Motor neuron (in vitro differentiated cells): ENCODE data around the gene PHF21B. TPM values are rescaled to one million over a fixed set of nuclear protein-coding genes. Genes with fewer than 3 reads are reported as not detected.

Source experiments
- ATAC-seq, 8 experiments: fragments of 200-7000 bp; cut with Tn5 transposase; replicated peaks in 6 of 8; 2 replicates each; pipeline ENCODE4 v1.8.0; 2021; ENCODE audit warnings: mild to moderate bottlenecking in 8 of 8, moderate library complexity in 8 of 8
- H3K27ac ChIP-seq, 2 donors: fragments of 250-450 bp; sonication (Bioruptor Pico); 2 replicates each; pipeline ENCODE4 v1.9.0; 2021; ENCODE audit warnings: antibody characterized with exemption in 2 of 2, mild to moderate bottlenecking in 2 of 2, moderate library complexity in 1 of 2
- H3K4me1 ChIP-seq, 2 donors: fragments of 250-450 bp; sonication (Bioruptor Pico); replicated peaks in 1 of 2; 2 replicates each; pipeline ENCODE4 v1.6.1; 2021; ENCODE audit warnings: antibody characterized with exemption in 2 of 2, mild to moderate bottlenecking in 2 of 2, moderate library complexity in 1 of 2
- H3K4me3 ChIP-seq, 5 donors: fragments of 250-450 bp; sonication (Bioruptor Pico); 2 replicates each; pipeline ENCODE4 v1.9.0; 2021; ENCODE audit warnings: antibody characterized with exemption in 5 of 5, mild to moderate bottlenecking in 5 of 5, moderate library complexity in 4 of 5
- WGBS, 10 experiments: fragments of 450-650 bp; shearing (Covaris generic); methylation state at CpG; one replicate each; pipeline ENCODE4 v1.0.0; 2022; 5-methylcytosine and 5-hydroxymethylcytosine counted together
- in situ Hi-C, 9 experiments: fragments of 400-800 bp; cut with MboI; loops; one replicate each; pipeline ENCODE4 v1.15.0; 2021; ENCODE audit warnings: low sequenced_read_pairs in 9 of 9, low pct_unique_long_range_greater_than_20kb in 2 of 9; ENCODE audit not compliant: unreplicated experiment in 9 of 9
- total RNA-seq, 8 experiments: library from RNA; unstranded; fragments of 300-600 nt; gene quantifications; 2 replicates each; pipeline versions ENCODE4 v1.2.3 to v1.2.4, GENCODE V29; 2022

Gene PHF21B
- total RNA-seq, 8 experiments from 2014 or later, result 0.66 to 84.5 (median 22.6) TPM

GRCh38 chr22:44996120-44996519 lies 13.7 kb downstream of the PHF21B start:
- Histone ChIP-seq H3K4me3 (no peak overlapping the region), H3K27ac (no peak overlapping the region), H3K4me1 (peaks cover 11 to 19% of the 10 kb centered on the region in 2 donors)
- in situ Hi-C loops, result no loop called here
- 50 to 100% (median 89%) methylated on average over 1 to 4 of the region's 9 CpGs; no CpG with 5 or more reads in 5 of the 10 experiments for WGBS, 10 experiments
- no peak for ATAC-seq

DNA sequence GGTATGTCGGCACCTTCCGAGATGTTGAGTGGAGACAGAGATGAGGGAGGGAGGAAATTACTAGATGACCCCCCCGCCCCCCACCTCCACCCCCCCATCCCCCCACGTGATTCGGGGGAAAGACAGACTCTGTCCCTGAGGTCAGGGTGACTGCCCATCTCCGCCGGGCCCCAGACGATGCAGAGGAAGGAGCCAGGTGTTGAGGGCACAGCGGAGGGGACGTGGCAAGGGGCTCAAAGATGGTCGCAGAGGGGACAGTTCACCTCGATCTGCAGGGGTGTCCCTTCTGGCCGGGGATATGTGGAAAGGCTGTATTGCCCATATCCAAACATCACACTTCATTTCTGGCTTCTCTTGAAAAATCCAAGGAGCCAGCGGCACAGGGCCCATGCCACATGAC lies 14.1 kb downstream of the PHF21B start:
- in situ Hi-C loops, result no loop called here
- H3K4me1 ChIP-seq, result peaks cover 11 to 19% of the 10 kb centered on the region in 2 donors
- 85 to 86% methylated on average over 1 to 6 of the region's 14 CpGs; no CpG with 5 or more reads in 8 of the 10 experiments for WGBS, 10 experiments

GRCh38 chr22:44995105-44995514 lies 14.7 kb downstream of the PHF21B start:
- Histone ChIP-seq H3K4me3 (no peak overlapping the region), H3K27ac (no peak overlapping the region), H3K4me1 (peaks cover 11 to 19% of the 10 kb centered on the region in 2 donors)
- WGBS, 10 experiments, result 0 to 17% (median 15%) methylated on average over 1 to 5 of the region's 7 CpGs; no CpG with 5 or more reads in 7 of the 10 experiments
- in situ Hi-C loops, result no loop called here
- no peak for ATAC-seq

More for the DNA sequence above, 14.1 kb downstream of the PHF21B start:
- Histone ChIP-seq H3K27ac (no peak overlapping the region), H3K4me3 (no peak overlapping the region)
- ATAC-seq, result no peak

DNA sequence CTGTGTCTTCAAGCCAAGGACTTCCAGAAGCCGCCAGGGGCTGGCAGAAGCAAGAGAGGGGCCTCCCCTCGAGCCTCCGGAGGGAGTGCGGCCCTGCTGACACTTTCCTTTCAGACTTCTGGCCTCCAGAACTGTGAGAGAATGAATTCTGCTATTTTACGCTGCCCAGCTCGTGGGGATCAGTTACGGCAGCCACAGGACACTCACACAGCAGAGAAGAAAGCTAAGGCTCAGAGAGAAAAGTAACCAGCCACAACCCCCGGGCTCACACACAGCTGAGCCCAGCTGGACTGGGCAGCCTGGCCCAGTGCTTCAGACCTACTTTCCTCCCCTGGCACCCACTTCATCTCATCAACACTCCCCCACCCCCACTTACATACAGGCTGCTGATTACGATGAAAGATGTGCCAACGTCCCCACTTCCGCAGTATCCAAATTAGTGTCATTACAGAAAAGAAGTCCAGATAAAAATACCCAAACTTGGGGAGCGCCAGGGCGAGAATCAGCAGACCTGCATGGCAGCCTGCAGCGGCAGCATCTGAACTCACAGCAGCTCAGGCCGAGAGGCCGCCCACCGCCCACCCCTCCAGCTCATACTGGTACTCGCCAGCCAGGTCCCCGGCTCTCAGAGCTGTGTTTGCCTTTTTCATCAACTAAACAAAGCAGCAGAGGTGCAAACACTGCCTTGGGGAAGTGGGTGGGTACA lies 15.3 kb downstream of the PHF21B start:
- H3K4me3 ChIP-seq, result no peak overlapping the region
- in situ Hi-C loops, result no loop called here
- ATAC-seq, result peak in 5 of 8 experiments; percentile 83 to 94 (median 88)
- no peak overlapping the region for H3K27ac ChIP-seq
- 37 to 97% (median 75%) methylated on average over 2 to 9 of the region's 19 CpGs; no CpG with 5 or more reads in 5 of the 10 experiments for WGBS, 10 experiments
- peaks cover 11 to 19% of the 10 kb centered on the region in 2 donors for H3K4me1 ChIP-seq

DNA sequence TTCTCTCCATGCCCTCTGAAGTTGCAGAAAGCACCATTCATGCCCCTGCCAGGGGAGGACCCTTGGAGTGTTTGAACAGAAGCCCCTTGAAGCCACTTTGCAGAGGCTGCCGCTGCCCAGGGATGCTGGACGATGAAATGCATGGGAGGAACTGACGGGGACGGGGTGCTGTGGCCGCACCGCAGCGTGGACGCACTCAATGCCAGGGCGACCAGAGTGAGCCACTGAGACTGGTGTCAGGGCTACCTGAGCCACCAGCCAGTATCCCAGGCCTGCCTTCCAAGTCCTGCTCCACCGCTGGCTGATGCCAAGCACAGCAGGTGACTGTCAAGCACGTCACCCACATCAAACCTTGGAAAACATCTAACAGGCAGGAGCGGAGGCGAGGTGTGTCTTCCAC lies 17.6 kb downstream of the PHF21B start:
- in situ Hi-C loops, result no loop called here
- no peak overlapping the region for H3K27ac ChIP-seq
- WGBS, 10 experiments, result 80 to 100% (median 91%) methylated on average over 1 to 6 of the region's 13 CpGs; no CpG with 5 or more reads in 6 of the 10 experiments
- H3K4me3 ChIP-seq, result no peak overlapping the region
- peaks cover 11 to 19% of the 10 kb centered on the region in 2 donors for H3K4me1 ChIP-seq
- no peak for ATAC-seq

- Histone ChIP-seq H3K4me3 (no peak overlapping the region), H3K4me1 (peaks cover 11 to 16% of the 10 kb centered on the region in 2 donors), H3K27ac (no peak overlapping the region)
- ATAC-seq, result no peak
- 0 to 100% (median 86%) methylated on average over 1 to 4 of the region's 10 CpGs; no CpG with 5 or more reads in 2 of the 10 experiments for WGBS, 10 experiments
- in situ Hi-C loops, result no loop called here
Observed at GRCh38 chr22:44991218-44991617, 18.6 kb downstream of the PHF21B start.

DNA sequence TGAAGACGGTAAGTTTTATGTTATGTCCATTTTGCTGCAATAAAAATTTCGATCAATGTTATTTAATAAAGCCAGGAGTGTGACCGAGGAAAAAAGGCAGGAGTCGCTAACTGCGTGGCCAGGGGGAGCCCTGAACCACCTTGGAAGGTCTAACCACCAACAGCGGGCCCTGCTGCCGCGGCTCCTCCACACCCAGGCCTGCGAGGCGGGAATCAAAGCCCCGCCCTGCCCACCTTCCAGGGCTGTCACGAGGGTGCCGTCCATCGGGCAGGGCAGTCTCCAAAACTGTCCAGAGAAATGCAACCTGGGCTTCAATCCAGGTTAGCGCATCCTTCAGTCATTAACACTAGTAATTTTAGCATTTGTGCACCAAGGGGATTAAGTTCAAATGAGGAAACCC lies 19.0 kb downstream of the PHF21B start:
- Histone ChIP-seq H3K27ac (no peak overlapping the region), H3K4me1 (peaks cover 11 to 12% of the 10 kb centered on the region in 2 donors), H3K4me3 (no peak overlapping the region)
- ATAC-seq, result no peak
- in situ Hi-C loops, result no loop called here
- WGBS, 10 experiments, result 83 to 100% (median 98%) methylated on average over 1 to 13 of the region's 15 CpGs; no CpG with 5 or more reads in 3 of the 10 experiments

DNA sequence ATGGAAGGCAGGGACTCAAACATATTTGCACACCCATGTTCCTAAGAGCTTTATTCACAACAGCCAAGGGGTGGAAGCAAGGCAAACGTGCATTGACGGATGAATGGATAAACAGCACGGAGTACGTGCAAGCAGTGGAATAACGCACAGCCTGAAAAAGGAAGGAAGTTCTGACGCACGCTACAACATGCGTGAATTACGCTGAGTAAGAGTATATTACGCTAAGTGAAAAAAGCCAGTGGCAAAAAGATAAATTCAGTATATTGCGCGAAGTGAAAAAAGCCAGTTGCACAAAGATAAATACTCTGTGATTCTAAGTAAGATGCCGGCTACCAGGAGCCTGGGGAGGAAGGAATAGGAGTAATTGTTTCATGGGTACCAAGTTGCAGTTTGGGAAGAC lies 19.5 kb downstream of the PHF21B start:
- in situ Hi-C loops, result no loop called here
- H3K4me3 ChIP-seq, result no peak overlapping the region
- 58 to 100% (median 85%) methylated on average over 1 to 13 of the region's 13 CpGs for WGBS, 10 experiments
- ATAC-seq, result no peak
- no peak overlapping the region for H3K27ac ChIP-seq
- H3K4me1 ChIP-seq, result peaks cover 9% of the 10 kb centered on the region in 2 donors

DNA sequence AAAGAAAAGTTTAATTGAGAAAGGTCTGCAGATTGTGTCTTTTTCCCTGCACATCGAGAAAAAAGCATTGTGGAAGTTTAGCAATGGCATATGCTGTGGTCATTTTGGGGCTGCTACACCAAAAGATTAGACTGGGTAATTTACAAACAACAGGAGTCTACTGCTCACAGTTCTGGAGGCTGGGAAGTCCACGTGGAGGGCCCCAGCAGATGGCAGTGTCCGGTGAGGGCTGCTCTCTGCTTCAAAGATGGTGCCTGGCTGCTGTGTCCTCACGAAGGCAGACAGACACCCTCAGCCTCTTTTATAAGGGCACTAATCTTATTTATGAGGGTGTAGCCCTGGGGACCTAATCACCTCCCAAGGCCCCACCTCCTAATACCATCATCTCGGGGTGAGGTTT lies 21.1 kb downstream of the PHF21B start:
- H3K4me1 ChIP-seq, result no peaks in the 10 kb centered on the region
- ATAC-seq, result no peak
- WGBS, 10 experiments, result 0 to 100% (median 77%) methylated on average over 1 to 5 of the region's 5 CpGs
- in situ Hi-C loops, result no loop called here
- no peak overlapping the region for H3K4me3 ChIP-seq
- H3K27ac ChIP-seq, result no peak overlapping the region

- WGBS, 10 experiments, result 28 to 100% (median 92%) methylated on average over 1 to 3 of the region's 5 CpGs; no CpG with 5 or more reads in 4 of the 10 experiments
- Histone ChIP-seq H3K4me1 (no peaks in the 10 kb centered on the region), H3K27ac (no peak overlapping the region), H3K4me3 (no peak overlapping the region)
- in situ Hi-C loops, result no loop called here
- ATAC-seq, result no peak
Observed at GRCh38 chr22:44986926-44987325, 22.9 kb downstream of the PHF21B start.

DNA sequence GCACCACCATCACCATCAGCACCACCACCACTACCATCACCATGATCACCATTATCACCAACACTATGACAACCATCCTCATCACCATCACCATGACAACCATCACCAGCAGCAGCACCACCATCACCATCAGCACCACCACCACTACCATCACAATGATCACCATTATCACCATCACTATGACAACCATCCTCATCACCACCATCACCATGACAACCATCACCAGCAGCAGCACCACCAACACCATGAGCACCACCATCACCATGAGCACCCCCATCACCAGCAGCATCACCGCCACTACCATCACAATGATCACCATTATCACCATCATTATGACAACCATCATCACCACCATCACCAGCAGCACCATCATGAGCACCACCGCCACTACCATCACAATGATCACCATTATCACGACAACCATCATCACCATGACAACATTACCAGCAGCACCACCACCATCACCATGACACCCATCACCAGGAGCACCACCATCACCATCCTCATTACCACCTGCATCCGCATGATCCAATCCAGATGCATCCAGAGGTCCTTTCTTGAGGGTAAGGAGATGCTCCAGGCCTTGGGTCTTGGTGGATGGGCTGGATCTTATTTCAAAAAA lies 23.8 kb downstream of the PHF21B start:
- Histone ChIP-seq H3K27ac (no peak overlapping the region), H3K4me3 (no peak overlapping the region), H3K4me1 (no peaks in the 10 kb centered on the region)
- in situ Hi-C loops, result no loop called here
- no peak for ATAC-seq
- 40 to 100% (median 82%) methylated on average over 1 to 4 of the region's 4 CpGs; no CpG with 5 or more reads in 3 of the 10 experiments for WGBS, 10 experiments

DNA sequence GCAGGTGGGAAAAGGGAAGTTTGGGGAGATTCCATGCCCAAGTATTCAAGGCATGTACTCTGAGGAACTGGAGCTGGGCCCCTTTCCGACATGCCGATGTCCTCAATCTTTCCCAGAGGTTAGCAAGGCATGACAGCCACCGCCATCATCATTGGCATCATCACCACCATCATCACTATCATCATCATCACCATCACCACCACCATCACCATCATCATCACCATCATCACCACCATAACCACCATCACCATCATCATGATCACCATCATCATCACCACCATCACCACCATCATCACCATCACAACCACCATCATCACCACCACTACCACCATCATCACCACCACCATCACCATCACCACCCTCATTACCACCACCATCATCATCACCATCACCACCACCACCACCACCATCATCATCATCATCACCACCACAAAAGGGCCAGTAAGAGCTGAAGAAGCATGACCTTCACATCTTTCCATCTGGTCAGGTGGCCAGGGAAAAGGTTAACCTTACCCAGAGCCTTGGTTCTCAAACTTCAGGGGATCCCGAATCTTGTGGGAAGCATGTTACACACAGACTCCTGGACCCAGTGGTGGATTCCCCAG lies 25.8 kb downstream of the PHF21B start:
- Histone ChIP-seq H3K4me1 (no peaks in the 10 kb centered on the region), H3K27ac (no peak overlapping the region), H3K4me3 (no peak overlapping the region)
- ATAC-seq, result no peak
- in situ Hi-C loops, result no loop called here
- WGBS, 10 experiments, result 22 to 100% (median 83%) methylated on average over 2 to 4 of the region's 4 CpGs; no CpG with 5 or more reads in 6 of the 10 experiments

GRCh38 chr22:44982445-44982844 lies 27.4 kb downstream of the PHF21B start:
- 24 to 93% (median 80%) methylated on average over 1 to 8 of the region's 9 CpGs; no CpG with 5 or more reads in 1 of the 10 experiments for WGBS, 10 experiments
- Histone ChIP-seq H3K27ac (no peak overlapping the region), H3K4me1 (no peaks in the 10 kb centered on the region), H3K4me3 (no peak overlapping the region)
- in situ Hi-C loops, result no loop called here
- no peak for ATAC-seq
